Astrocyte (in vitro differentiated cells and primary cell): Measurements from ENCODE around the gene GADD45B. TPM values are rescaled to one million over a fixed set of nuclear protein-coding genes. Genes with fewer than 3 reads are reported as not detected.
"Not testable (repeated sequence)": the region's sequence is repeated elsewhere in the genome, so short reads cannot be mapped to it uniquely, and the experiment has no call there.

Experiments
- DNase-seq: peaks from one replicate; pipeline ENCODE4 v3.0.0-alpha.2; 2010; ENCODE audit warnings: low read depth
- FAIRE-seq: peaks from 2 replicates; lab custom pipeline; 2011; peaks lifted over from hg19 to GRCh38; lab: Jason Lieb, UNC
- H2AFZ ChIP-seq: 2 replicates; pipeline ENCODE4 v1.6.0; 2012; ENCODE audit warnings: low read depth, low read length, inconsistent platforms
- H3K27ac ChIP-seq: 2 replicates; pipeline ENCODE4 v1.5.1; 2011; ENCODE audit warnings: low read depth, low read length, inconsistent platforms
- H3K27me3 ChIP-seq: 2 replicates; pipeline ENCODE4 v1.6.0; 2011; ENCODE audit warnings: low read length, inconsistent platforms; ENCODE audit not compliant: insufficient read depth
- H3K36me3 ChIP-seq: 2 replicates; pipeline ENCODE4 v1.5.1; 2011; ENCODE audit warnings: low read length, inconsistent platforms; ENCODE audit not compliant: insufficient read depth
- H3K4me1 ChIP-seq: 2 replicates; pipeline ENCODE4 v1.5.1; 2011; ENCODE audit warnings: low read length, inconsistent platforms; ENCODE audit not compliant: insufficient read depth
- H3K4me2 ChIP-seq: 2 replicates; pipeline ENCODE4 v1.6.0; 2012; ENCODE audit warnings: low read length, inconsistent platforms
- H3K4me3 ChIP-seq: 2 replicates; pipeline ENCODE4 v1.5.1; 2011; ENCODE audit warnings: low read depth, mild to moderate bottlenecking, low read length, inconsistent platforms; ENCODE audit not compliant: insufficient read depth
- H3K79me2 ChIP-seq: 2 replicates; pipeline ENCODE4 v1.6.0; 2012; ENCODE audit warnings: mild to moderate bottlenecking, low read length, inconsistent platforms; ENCODE audit not compliant: insufficient read depth
- H3K9ac ChIP-seq: 2 replicates; pipeline ENCODE4 v1.6.0; 2012; ENCODE audit warnings: mild to moderate bottlenecking, low read length, inconsistent platforms
- H3K9me3 ChIP-seq: 2 replicates; pipeline ENCODE4 v1.5.1; 2012; ENCODE audit warnings: low read depth, mild to moderate bottlenecking, low read length, inconsistent platforms; ENCODE audit not compliant: insufficient read depth
- H4K20me1 ChIP-seq: 2 replicates; pipeline ENCODE4 v1.6.0; 2012; ENCODE audit warnings: low read length, inconsistent platforms; ENCODE audit not compliant: insufficient read depth
- H3K27ac Mint-ChIP-seq: one replicate; pipeline ENCODE4 v1.8.0; 2021; ENCODE audit warnings: mild to moderate bottlenecking, mixed read lengths; ENCODE audit not compliant: unreplicated experiment
- H3K27me3 Mint-ChIP-seq: one replicate; pipeline ENCODE4 v1.8.0; 2021; ENCODE audit warnings: low read depth, mixed read lengths; ENCODE audit not compliant: unreplicated experiment
- H3K36me3 Mint-ChIP-seq: one replicate; pipeline ENCODE4 v1.8.0; 2021; ENCODE audit warnings: low read depth, mixed read lengths; ENCODE audit not compliant: unreplicated experiment
- H3K4me1 Mint-ChIP-seq: one replicate; pipeline ENCODE4 v1.8.0; 2021; ENCODE audit warnings: low read depth, mixed read lengths; ENCODE audit not compliant: unreplicated experiment
- H3K4me3 Mint-ChIP-seq: one replicate; pipeline ENCODE4 v1.8.0; 2021; ENCODE audit warnings: mild to moderate bottlenecking, moderate library complexity, mixed read lengths; ENCODE audit not compliant: unreplicated experiment
- H3K9me3 Mint-ChIP-seq: one replicate; pipeline ENCODE4 v1.8.0; 2021; ENCODE audit warnings: mild to moderate bottlenecking, mixed read lengths; ENCODE audit not compliant: unreplicated experiment
- CTCF ChIP-seq: IDR thresholded peaks from 2 replicates; pipeline ENCODE4 v1.5.1; 2011; ENCODE audit warnings: low read depth, mild to moderate bottlenecking, inconsistent platforms, low read length, moderate library complexity; ENCODE audit not compliant: insufficient read depth
- EZH2 ChIP-seq: IDR thresholded peaks from 2 replicates; pipeline ENCODE4 v1.6.1; 2012; ENCODE audit warnings: mild to moderate bottlenecking, low read length, inconsistent platforms; ENCODE audit not compliant: insufficient read depth
- total RNA-seq: library from RNA; stranded (reverse); gene quantifications from 2 replicates; pipeline ENCODE4 v1.2.1, GENCODE V29; 2021

The GADD45B gene
- total RNA-seq, 1 donor from 2014 or later = 161 TPM

GRCh38 chr19:2468596-2468995 is 7.3 kb upstream of the GADD45B start:
- H3K27ac Mint-ChIP-seq = peak overlapping the region; percentile 97
- Histone ChIP-seq H3K79me2 (no peaks in the 10 kb centered on the region), H3K9ac (no peak overlapping the region), H3K9me3 (no peaks in the 10 kb centered on the region), H3K4me3 (no peak overlapping the region), H3K27me3 (no peaks in the 10 kb centered on the region), H3K36me3 (no peaks in the 10 kb centered on the region), H3K4me2 (peak overlapping the region; percentile 50), H4K20me1 (no peaks in the 10 kb centered on the region), H2AFZ (no peak overlapping the region), H3K27ac (no peak overlapping the region), H3K4me1 (peaks cover 16% of the 10 kb centered on the region)
- H3K4me1 Mint-ChIP-seq = peaks cover 11% of the 10 kb centered on the region
- no peak overlapping the region for H3K4me3 Mint-ChIP-seq
- DNase-seq = no peak
- FAIRE-seq = no peak
- no peaks in the 10 kb centered on the region for H3K27me3 Mint-ChIP-seq
- no peaks in the 10 kb centered on the region for H3K9me3 Mint-ChIP-seq
- TF ChIP-seq CTCF (no peak), EZH2 (no peak)
- no peaks in the 10 kb centered on the region for H3K36me3 Mint-ChIP-seq

GRCh38 chr19:2469102-2469914 is 6.6 kb upstream of the GADD45B start:
- Histone ChIP-seq H3K36me3 (no peaks in the 10 kb centered on the region), H3K4me1 (peaks cover 16% of the 10 kb centered on the region), H3K4me2 (peak overlapping the region; percentile 50), H3K79me2 (no peaks in the 10 kb centered on the region), H3K27ac (peak overlapping the region; percentile 50), H2AFZ (peak overlapping the region; percentile 34), H3K9ac (peak overlapping the region; percentile 39), H4K20me1 (no peaks in the 10 kb centered on the region), H3K27me3 (no peaks in the 10 kb centered on the region), H3K4me3 (no peak overlapping the region), H3K9me3 (no peaks in the 10 kb centered on the region)
- Mint-ChIP-seq H3K27me3 (no peaks in the 10 kb centered on the region), H3K9me3 (no peaks in the 10 kb centered on the region), H3K27ac (peak overlapping the region; percentile 97), H3K4me1 (peaks cover 11% of the 10 kb centered on the region), H3K36me3 (no peaks in the 10 kb centered on the region), H3K4me3 (peak overlapping the region; percentile 67)
- TF ChIP-seq CTCF (no peak), EZH2 (no peak)
- peak; percentile 73 for FAIRE-seq
- peak; percentile 80 for DNase-seq

GRCh38 chr19:2469915-2470200 is 6.1 kb upstream of the GADD45B start:
- H2AFZ ChIP-seq, H3K27me3 ChIP-seq, H3K9me3 ChIP-seq, H3K36me3 ChIP-seq, FAIRE-seq, H3K79me2 ChIP-seq, DNase-seq, H3K4me1 Mint-ChIP-seq, H3K4me3 ChIP-seq, H3K27me3 Mint-ChIP-seq, H3K9me3 Mint-ChIP-seq, H3K36me3 Mint-ChIP-seq, H4K20me1 ChIP-seq: not testable (repeated sequence)
- peak overlapping the region; percentile 39 for H3K9ac ChIP-seq
- H3K27ac ChIP-seq = peak overlapping the region; percentile 8
- peaks cover 17% of the 10 kb centered on the region for H3K4me1 ChIP-seq
- Mint-ChIP-seq H3K4me3 (peak overlapping the region; percentile 67), H3K27ac (peak overlapping the region; percentile 97)
- H3K4me2 ChIP-seq = peak overlapping the region; percentile 50
